Endothelial cell of umbilical vein (primary cell): Measurements from ENCODE around the gene TTLL12. TPM values are rescaled to one million over a fixed set of nuclear protein-coding genes. Genes with fewer than 3 reads are reported as not detected.

ENCODE experiments used
- BruUV-seq: library from RNA; stranded (reverse); fragments of 400-500 nt; replicated peaks from 2 replicates; lab custom pipeline; 2021; lab: Mats Ljungman, UMichigan
- CTCF ChIA-PET: fragments of 300-600, 350-600 bp; sonication (Branson Sonifier 250); formaldehyde crosslinking; loops from one replicate; lab custom pipeline; 2021; ENCODE audit warnings: antibody characterized with exemption, inconsistent platforms; lab: Charles Lee
- POLR2A ChIA-PET: fragments of 300-600, 350-600 bp; sonication (Branson Sonifier 250); formaldehyde crosslinking; loops from one replicate; lab custom pipeline; 2021; ENCODE audit warnings: antibody characterized with exemption, inconsistent platforms; lab: Charles Lee
- DNase-seq: peaks from one replicate; pipeline ENCODE4 v3.0.0-alpha.2; 2011; ENCODE audit warnings: low read depth, low spot score
- FAIRE-seq: peaks from 2 replicates; lab custom pipeline; 2011; peaks lifted over from hg19 to GRCh38; lab: Jason Lieb, UNC
- H2AFZ ChIP-seq: 2 replicates; pipeline ENCODE4 v1.6.0; 2012; ENCODE audit warnings: low read depth, low read length, control low read depth, inconsistent platforms
- H3K27ac ChIP-seq: 2 replicates; pipeline ENCODE4 v1.5.1; 2011; ENCODE audit warnings: low read depth, mild to moderate bottlenecking, control low read depth, low read length, moderate library complexity; ENCODE audit not compliant: insufficient read depth
- H3K27me3 ChIP-seq, 2 experiments: 2 replicates each; pipeline versions ENCODE4 v1.6.0 to v1.6.1; 2011; ENCODE audit warnings: low read length in 2 of 2, mixed read lengths in 1 of 2; ENCODE audit not compliant: control insufficient read depth in 2 of 2, insufficient read depth in 2 of 2
- H3K36me3 ChIP-seq, 2 experiments: 2 replicates in 1 of 2; 3 replicates in 1 of 2; pipeline ENCODE4 v1.5.1; 2011; ENCODE audit warnings: low read length in 2 of 2, mild to moderate bottlenecking in 1 of 2, moderate library complexity in 1 of 2; ENCODE audit not compliant: control insufficient read depth in 2 of 2, insufficient read depth in 2 of 2; ENCODE audit errors: extremely low read depth in 1 of 2
- H3K4me1 ChIP-seq: 3 replicates; pipeline ENCODE4 v1.5.1; 2011; ENCODE audit warnings: mild to moderate bottlenecking, low read length; ENCODE audit not compliant: control insufficient read depth, insufficient read depth; ENCODE audit errors: extremely low read depth
- H3K4me2 ChIP-seq: 2 replicates; pipeline ENCODE4 v1.6.1; 2011; ENCODE audit warnings: low read length, control low read depth, mixed read lengths; ENCODE audit not compliant: insufficient read depth
- H3K4me3 ChIP-seq, 3 experiments: fragments of 200-600 bp in 1 of 3; sonication (generic), shearing (Covaris generic) in 1 of 3; replicated peaks in 1 of 3; 2 replicates each; pipeline ENCODE4 v1.5.1; 2011 to 2016; ENCODE audit warnings: control low read depth in 3 of 3, low read length in 3 of 3, mild to moderate bottlenecking in 2 of 3, inconsistent platforms in 1 of 3, low read depth in 1 of 3, moderate library complexity in 1 of 3; ENCODE audit not compliant: insufficient read depth in 1 of 3
- H3K79me2 ChIP-seq: 2 replicates; pipeline ENCODE4 v1.6.0; 2012; ENCODE audit warnings: low read length, inconsistent platforms; ENCODE audit not compliant: control insufficient read depth, insufficient read depth
- H3K9ac ChIP-seq: replicated peaks from 2 replicates; pipeline ENCODE3; 2011; ENCODE audit warnings: low read length, control low read depth; ENCODE audit not compliant: insufficient read depth; ENCODE audit errors: extremely low read depth
- H3K9me1 ChIP-seq: replicated peaks from 3 replicates; pipeline ENCODE4 v1.6.0; 2011; ENCODE audit warnings: mild to moderate bottlenecking, low read length; ENCODE audit not compliant: control insufficient read depth, insufficient read depth; ENCODE audit errors: extremely low read depth
- H3K9me3 ChIP-seq: replicated peaks from 2 replicates; pipeline ENCODE4 v1.5.1; 2012; ENCODE audit warnings: low read length, inconsistent platforms; ENCODE audit not compliant: control insufficient read depth, insufficient read depth
- H4K20me1 ChIP-seq: replicated peaks from 2 replicates; pipeline ENCODE3; 2011; ENCODE audit warnings: mild to moderate bottlenecking, low read length; ENCODE audit not compliant: control insufficient read depth, insufficient read depth; ENCODE audit errors: extremely low read depth
- EZH2 ChIP-seq: IDR thresholded peaks from 2 replicates; pipeline ENCODE4 v1.6.1; 2012; ENCODE audit warnings: borderline replicate concordance, low read depth, mild to moderate bottlenecking, moderate library complexity, low read length, inconsistent platforms; ENCODE audit not compliant: severe bottlenecking
- FOS ChIP-seq: IDR thresholded peaks from 2 replicates; pipeline ENCODE4 v1.6.1; 2011; ENCODE audit warnings: mild to moderate bottlenecking, low read length, moderate library complexity, borderline replicate concordance; ENCODE audit not compliant: insufficient read depth
- GATA2 ChIP-seq: IDR thresholded peaks from 2 replicates; pipeline ENCODE4 v1.7.0; 2011; ENCODE audit warnings: low read depth, mild to moderate bottlenecking, moderate library complexity, mixed read lengths, low read length; ENCODE audit not compliant: insufficient read length, insufficient read depth
- JUN ChIP-seq: IDR thresholded peaks from 2 replicates; pipeline ENCODE4 v1.6.1; 2011; ENCODE audit warnings: borderline replicate concordance, low read depth; ENCODE audit not compliant: insufficient read length, insufficient read depth
- MYC ChIP-seq: IDR thresholded peaks from one replicate; pipeline ENCODE4 v1.6.1; 2011; ENCODE audit warnings: mild to moderate bottlenecking, low read depth, low read length
- POLR2A ChIP-seq: IDR thresholded peaks from 2 replicates; pipeline ENCODE4 v1.6.1; 2012; ENCODE audit warnings: low read depth, mild to moderate bottlenecking, control low read depth, low read length
- POLR2AphosphoS5 ChIP-seq: IDR thresholded peaks from 2 replicates; pipeline ENCODE4 v1.6.1; 2012; ENCODE audit warnings: low read depth, mild to moderate bottlenecking, control low read depth, low read length, moderate library complexity; ENCODE audit not compliant: insufficient read depth
- dilution Hi-C: fragments of 300-500 bp; cut with MboI; formaldehyde crosslinking; loops from one replicate; pipeline ENCODE4 v1.15.0; 2019; ENCODE audit warnings: low sequenced_read_pairs; ENCODE audit not compliant: extremely low pct_ligation_motif_present
- intact Hi-C: fragments of 100-400 bp; cut with micrococcal nuclease; formaldehyde crosslinking; loops from one replicate; pipeline ENCODE4 v1.10.0; 2022
- polyA plus RNA-seq, 4 experiments: library from polyadenylated mRNA; depleted of rRNA in 3 of 4; stranded (reverse) in 3 of 4; unstranded in 1 of 4; fragments of >200 nt; gene quantifications; 2 replicates each; pipeline versions ENCODE4 v1.2.1 to v1.2.3, GENCODE V29; 2011 to 2012; ENCODE audit warnings: missing spikeins in 1 of 4
- total RNA-seq: library from RNA; stranded (reverse); gene quantifications from 2 replicates; pipeline ENCODE4 v1.2.3, GENCODE V29; 2021
- TF ChIP-seq, protein P1 (sequence below), 2 donors: IDR thresholded peaks; 1 replicate in 1 of 2; 2 replicates in 1 of 2; pipeline ENCODE4 v1.5.1; 2011; ENCODE audit warnings: low read length in 2 of 2, mild to moderate bottlenecking in 2 of 2, moderate library complexity in 2 of 2, control low read depth in 1 of 2, inconsistent platforms in 1 of 2, low read depth in 1 of 2; ENCODE audit not compliant: insufficient read depth in 1 of 2; ENCODE audit errors: extremely low read depth in 1 of 2
- TF ChIP-seq, protein P2 (sequence below): IDR thresholded peaks from 2 replicates; pipeline ENCODE4 v1.6.1; 2011; ENCODE audit not compliant: insufficient read depth, insufficient read length

The TTLL12 gene
- total and polyA plus RNA-seq, 2 donors (not counting 3 experiments of a cell fraction or from before 2014, with no cell fraction given), result 26.2 to 36.5 TPM

DNA sequence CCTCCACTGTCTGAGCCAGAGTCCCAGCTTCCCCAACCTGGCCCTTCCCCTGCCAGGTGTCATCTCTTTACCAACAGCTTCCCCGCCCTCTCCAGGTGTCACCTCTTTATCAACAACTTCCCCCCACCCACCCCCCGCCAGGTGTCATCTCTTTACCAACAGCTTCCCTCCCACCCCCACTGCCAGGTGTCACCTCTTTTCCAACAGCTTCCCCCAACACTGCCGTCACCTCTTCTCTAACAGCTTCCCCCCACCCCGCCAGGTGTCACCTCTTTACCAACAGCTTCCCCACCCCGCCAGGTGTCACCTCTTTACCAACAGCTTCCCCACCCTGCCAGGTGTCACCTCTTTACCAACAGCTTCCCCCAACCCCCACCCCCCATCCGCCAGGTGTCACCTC is 29.8 kb upstream of the TTLL12 start:
- Histone ChIP-seq H3K4me2 (no peak overlapping the region), H3K27me3 (no peaks in the 10 kb centered on the region), H3K4me3 (no peak overlapping the region), H3K79me2 (no peaks in the 10 kb centered on the region), H3K27ac (no peak overlapping the region), H3K9me1 (no peaks in the 10 kb centered on the region), H3K9ac (no peak overlapping the region), H3K36me3 (no peaks in the 10 kb centered on the region), H4K20me1 (no peaks in the 10 kb centered on the region), H3K4me1 (no peaks in the 10 kb centered on the region), H2AFZ (no peak overlapping the region), H3K9me3 (no peaks in the 10 kb centered on the region)
- ChIA-PET CTCF (interaction anchor here (1.0 to 1.4 kb wide), 3 partner anchors 12 to 29 kb away, joined by 3 to 6 read pairs (median 5); no protein-coding TSS in a partner anchor), POLR2A (no interaction called here)
- no peak for DNase-seq
- intact Hi-C loops, result no loop called here
- TF ChIP-seq, protein P1, sequence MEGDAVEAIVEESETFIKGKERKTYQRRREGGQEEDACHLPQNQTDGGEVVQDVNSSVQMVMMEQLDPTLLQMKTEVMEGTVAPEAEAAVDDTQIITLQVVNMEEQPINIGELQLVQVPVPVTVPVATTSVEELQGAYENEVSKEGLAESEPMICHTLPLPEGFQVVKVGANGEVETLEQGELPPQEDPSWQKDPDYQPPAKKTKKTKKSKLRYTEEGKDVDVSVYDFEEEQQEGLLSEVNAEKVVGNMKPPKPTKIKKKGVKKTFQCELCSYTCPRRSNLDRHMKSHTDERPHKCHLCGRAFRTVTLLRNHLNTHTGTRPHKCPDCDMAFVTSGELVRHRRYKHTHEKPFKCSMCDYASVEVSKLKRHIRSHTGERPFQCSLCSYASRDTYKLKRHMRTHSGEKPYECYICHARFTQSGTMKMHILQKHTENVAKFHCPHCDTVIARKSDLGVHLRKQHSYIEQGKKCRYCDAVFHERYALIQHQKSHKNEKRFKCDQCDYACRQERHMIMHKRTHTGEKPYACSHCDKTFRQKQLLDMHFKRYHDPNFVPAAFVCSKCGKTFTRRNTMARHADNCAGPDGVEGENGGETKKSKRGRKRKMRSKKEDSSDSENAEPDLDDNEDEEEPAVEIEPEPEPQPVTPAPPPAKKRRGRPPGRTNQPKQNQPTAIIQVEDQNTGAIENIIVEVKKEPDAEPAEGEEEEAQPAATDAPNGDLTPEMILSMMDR (IDR thresholded peaks at IDR 0.05; ENCODE audit: extremely low read depth in 1 of 2, insufficient read depth in 1 of 2, low read depth in 1 of 2, low read length in 2 of 2), result no peak
- TF ChIP-seq MYC (no peak), GATA2 (no peak), JUN (no peak), POLR2AphosphoS5 (no peak), POLR2A (no peak), EZH2 (no peak), FOS (no peak)
- TF ChIP-seq, protein P2, sequence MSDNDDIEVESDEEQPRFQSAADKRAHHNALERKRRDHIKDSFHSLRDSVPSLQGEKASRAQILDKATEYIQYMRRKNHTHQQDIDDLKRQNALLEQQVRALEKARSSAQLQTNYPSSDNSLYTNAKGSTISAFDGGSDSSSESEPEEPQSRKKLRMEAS, result no peak
- dilution Hi-C loops, result no loop called here
- FAIRE-seq, result no peak
- BruUV-seq, result no TSS peak
